Ascending aorta (tissue), 2 donors: ENCODE measurements around the gene UNC5B. TPM values are rescaled to one million over a fixed set of nuclear protein-coding genes. Genes with fewer than 3 reads are reported as not detected.

Experiments used
- DNase-seq, 2 donors: peaks; one replicate each; pipeline ENCODE4 v3.0.0-alpha.2; 2019; ENCODE audit warnings: low spot score in 2 of 2
- H3K27ac ChIP-seq, 2 donors: fragments of 200-600 bp; sonication (generic); one replicate each; pipeline ENCODE4 v1.5.1; 2016 to 2017; ENCODE audit warnings: mild to moderate bottlenecking in 1 of 2
- H3K27me3 ChIP-seq: fragments of 200-600 bp; sonication (generic); one replicate; pipeline ENCODE4 v1.5.1; 2017
- H3K36me3 ChIP-seq, 2 donors: fragments of 200-600 bp; sonication (generic); one replicate each; pipeline ENCODE4 v1.5.1; 2016
- H3K4me1 ChIP-seq, 2 donors: fragments of 200-600 bp; sonication (generic); one replicate each; pipeline ENCODE4 v1.5.1; 2016 to 2017; ENCODE audit warnings: mild to moderate bottlenecking in 1 of 2
- H3K4me3 ChIP-seq, 2 donors: fragments of 200-600 bp; sonication (generic); one replicate each; pipeline ENCODE4 v1.5.1; 2016 to 2017; ENCODE audit warnings: mild to moderate bottlenecking in 1 of 2
- H3K9me3 ChIP-seq, 2 donors: fragments of 200-600 bp; sonication (generic); one replicate each; pipeline ENCODE4 v1.5.1; 2016
- intact Hi-C: fragments of 100-400 bp; cut with DNase I; formaldehyde crosslinking; loops from one replicate; pipeline ENCODE4 v1.15.1; 2023
- total RNA-seq: library from RNA; depleted of rRNA; stranded (reverse); fragments of >200 nt; gene quantifications from one replicate; pipeline ENCODE4 v1.1.0, GENCODE V29; 2016
- TF ChIP-seq, protein P1 (sequence below), 3 experiments: fragments of 200-600 bp in 2 of 3; fragments of 450-650 bp in 1 of 3; sonication (generic) in 2 of 3; IDR thresholded peaks; one replicate each; pipeline ENCODE4 v1.5.1; 2016 to 2019; ENCODE audit warnings: antibody characterized with exemption in 3 of 3, mild to moderate bottlenecking in 1 of 3, moderate library complexity in 1 of 3

Gene UNC5B
- total RNA-seq, 1 donor from 2014 or later = 42.4 TPM

DNA sequence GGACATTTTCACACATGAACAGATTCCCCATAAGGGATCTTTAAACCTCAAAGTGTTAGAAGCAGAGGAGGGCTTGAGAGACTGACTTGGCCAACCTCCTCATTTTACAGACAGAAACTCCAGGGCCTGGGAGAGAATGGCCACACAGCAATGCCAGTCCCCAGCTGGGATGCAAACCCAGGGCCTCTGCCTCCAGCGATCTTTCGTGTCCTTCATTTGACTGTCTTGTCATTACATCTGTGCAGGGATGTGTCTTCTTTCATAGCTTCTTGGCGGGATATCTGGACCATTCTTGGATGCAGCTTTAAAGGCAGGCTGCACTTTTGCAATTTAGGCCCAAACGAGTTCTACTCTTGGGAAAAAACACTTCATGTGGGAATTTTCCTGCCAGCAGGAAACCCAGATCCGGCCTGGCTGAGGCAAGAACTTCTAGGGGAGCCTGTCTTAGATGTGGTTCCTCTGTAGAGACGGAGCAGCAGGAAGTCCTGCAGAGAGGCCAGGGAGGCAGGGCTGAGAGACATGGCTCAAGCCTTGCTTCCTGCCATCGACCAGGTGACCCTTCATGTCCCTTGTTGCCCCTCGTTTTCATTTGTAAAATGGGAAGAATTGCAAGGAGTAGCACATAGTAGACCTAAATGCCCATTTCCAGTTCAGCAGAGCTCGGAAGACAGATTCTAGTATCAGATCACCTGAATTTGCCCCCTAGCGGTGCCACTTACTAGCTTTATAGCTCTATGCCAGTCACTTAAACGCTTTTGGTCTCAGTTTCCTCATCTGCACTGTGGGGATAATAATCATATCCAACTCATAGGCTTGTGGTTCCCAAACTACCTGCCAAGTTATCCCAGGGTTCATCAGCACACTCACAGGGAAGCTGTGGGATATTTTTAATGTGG is 62.8 kb downstream of the UNC5B start:
- TF ChIP-seq, protein P1, sequence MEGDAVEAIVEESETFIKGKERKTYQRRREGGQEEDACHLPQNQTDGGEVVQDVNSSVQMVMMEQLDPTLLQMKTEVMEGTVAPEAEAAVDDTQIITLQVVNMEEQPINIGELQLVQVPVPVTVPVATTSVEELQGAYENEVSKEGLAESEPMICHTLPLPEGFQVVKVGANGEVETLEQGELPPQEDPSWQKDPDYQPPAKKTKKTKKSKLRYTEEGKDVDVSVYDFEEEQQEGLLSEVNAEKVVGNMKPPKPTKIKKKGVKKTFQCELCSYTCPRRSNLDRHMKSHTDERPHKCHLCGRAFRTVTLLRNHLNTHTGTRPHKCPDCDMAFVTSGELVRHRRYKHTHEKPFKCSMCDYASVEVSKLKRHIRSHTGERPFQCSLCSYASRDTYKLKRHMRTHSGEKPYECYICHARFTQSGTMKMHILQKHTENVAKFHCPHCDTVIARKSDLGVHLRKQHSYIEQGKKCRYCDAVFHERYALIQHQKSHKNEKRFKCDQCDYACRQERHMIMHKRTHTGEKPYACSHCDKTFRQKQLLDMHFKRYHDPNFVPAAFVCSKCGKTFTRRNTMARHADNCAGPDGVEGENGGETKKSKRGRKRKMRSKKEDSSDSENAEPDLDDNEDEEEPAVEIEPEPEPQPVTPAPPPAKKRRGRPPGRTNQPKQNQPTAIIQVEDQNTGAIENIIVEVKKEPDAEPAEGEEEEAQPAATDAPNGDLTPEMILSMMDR (IDR thresholded peaks at IDR 0.05) = no peak
- Histone ChIP-seq H3K27me3 (no peaks in the 10 kb centered on the region), H3K9me3 (no peaks in the 10 kb centered on the region), H3K4me1 (no peaks in the 10 kb centered on the region), H3K36me3 (peaks cover 0 to 3% of the 10 kb centered on the region in 2 donors), H3K27ac (no peak overlapping the region), H3K4me3 (no peak overlapping the region)
- DNase-seq = no peak
- intact Hi-C loops = no loop called here

GRCh38 chr10:71276873-71277272 is 64.5 kb downstream of the UNC5B start:
- Histone ChIP-seq H3K9me3 (no peaks in the 10 kb centered on the region), H3K4me3 (no peak overlapping the region), H3K27me3 (no peaks in the 10 kb centered on the region), H3K36me3 (peaks cover 0 to 4% of the 10 kb centered on the region in 2 donors), H3K27ac (no peak overlapping the region), H3K4me1 (no peaks in the 10 kb centered on the region)
- TF ChIP-seq, protein P1 (IDR thresholded peaks at IDR 0.05) = no peak
- intact Hi-C loops = no loop called here
- DNase-seq = no peak

GRCh38 chr10:71277914-71278665 is 65.7 kb downstream of the UNC5B start:
- DNase-seq = no peak
- no peaks in the 10 kb centered on the region for H3K4me1 ChIP-seq
- TF ChIP-seq, protein P1 (IDR thresholded peaks at IDR 0.05) = no peak
- H3K4me3 ChIP-seq = no peak overlapping the region
- no peaks in the 10 kb centered on the region for H3K9me3 ChIP-seq
- no peaks in the 10 kb centered on the region for H3K27me3 ChIP-seq
- H3K27ac ChIP-seq = no peak overlapping the region
- intact Hi-C loops = no loop called here
- H3K36me3 ChIP-seq = peaks cover 0 to 4% of the 10 kb centered on the region in 2 donors

GRCh38 chr10:71278691-71279588 is 66.6 kb downstream of the UNC5B start:
- Histone ChIP-seq H3K27ac (no peak overlapping the region), H3K4me3 (no peak overlapping the region), H3K36me3 (peaks cover 0 to 4% of the 10 kb centered on the region in 2 donors), H3K27me3 (no peaks in the 10 kb centered on the region), H3K4me1 (no peaks in the 10 kb centered on the region), H3K9me3 (no peaks in the 10 kb centered on the region)
- intact Hi-C loops = no loop called here
- no peak for DNase-seq
- TF ChIP-seq, protein P1 (IDR thresholded peaks at IDR 0.05) = no peak

- no peak for DNase-seq
- H3K27me3 ChIP-seq = no peaks in the 10 kb centered on the region
- intact Hi-C loops = no loop called here
- no peaks in the 10 kb centered on the region for H3K9me3 ChIP-seq
- TF ChIP-seq, protein P1 (IDR thresholded peaks at IDR 0.05) = no peak
- no peak overlapping the region for H3K4me3 ChIP-seq
- H3K4me1 ChIP-seq = no peaks in the 10 kb centered on the region
- H3K27ac ChIP-seq = no peak overlapping the region
- H3K36me3 ChIP-seq = peaks cover 0 to 4% of the 10 kb centered on the region in 2 donors
Observed at GRCh38 chr10:71279590-71280170, 67.3 kb downstream of the UNC5B start.
